Measurements from ENCODE around the gene MIER2.

MIER2 gene

GRCh38 chr19:377801-378581, 33.4 kb upstream of the MIER2 start:
- DNase-seq (ENCODE audit: low read depth), result no peak

DNA sequence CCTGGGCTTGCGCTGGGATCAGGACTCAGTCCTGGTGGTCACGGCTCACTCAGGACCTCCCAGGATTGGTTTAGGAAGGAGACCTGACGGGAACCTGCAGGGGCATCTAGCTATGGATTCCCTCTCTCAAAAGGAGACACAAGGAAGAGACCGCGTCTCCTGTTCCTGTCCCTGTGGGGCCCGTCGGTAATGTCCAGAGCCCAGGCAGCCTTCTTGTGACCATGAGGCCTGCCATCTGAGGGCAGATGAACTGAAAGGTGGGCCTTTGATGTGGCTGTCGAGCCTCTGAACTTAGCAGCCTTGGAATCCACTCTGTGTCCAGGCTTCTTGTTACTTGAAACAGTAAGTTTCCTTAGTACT, 31.5 kb upstream of the MIER2 start:
- DNase-seq (ENCODE audit: low read depth), result no peak

DNA sequence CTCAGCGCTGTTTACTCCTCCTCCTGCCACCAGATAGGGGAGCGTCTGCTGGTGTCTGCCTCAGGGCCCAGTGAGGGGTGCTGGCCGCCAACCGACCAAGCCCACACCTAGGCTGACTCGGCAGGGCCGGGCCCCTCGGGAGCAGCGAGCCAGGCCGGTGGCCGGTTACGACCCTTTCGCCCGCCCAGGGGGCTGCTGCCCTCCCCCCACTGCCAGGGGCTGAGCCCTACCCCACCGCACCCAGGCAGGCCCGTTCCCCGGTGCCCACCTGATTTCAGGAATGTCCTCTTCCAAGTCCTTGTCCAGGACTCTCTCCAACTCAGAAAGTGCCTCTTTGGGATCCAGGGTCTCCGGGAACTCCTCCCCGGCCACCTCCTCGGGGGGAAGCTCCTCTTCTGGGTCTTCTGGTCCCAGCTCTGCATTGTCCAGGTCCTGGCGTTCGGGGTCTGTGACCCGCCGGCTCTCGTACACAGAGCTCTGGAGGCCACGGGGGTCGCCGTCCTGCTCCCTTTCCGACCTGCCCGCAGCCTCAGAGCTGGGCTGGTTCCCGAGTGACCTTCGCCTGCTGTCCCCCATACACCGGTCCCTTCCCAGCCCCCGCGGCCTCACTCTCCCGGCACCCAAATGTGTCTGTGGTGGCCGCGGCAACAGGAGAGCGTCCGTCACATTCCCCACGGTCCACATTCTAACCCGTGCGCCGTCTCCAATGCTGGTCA, 31.0 kb upstream of the MIER2 start:
- no peak for DNase-seq (ENCODE audit: low read depth)

DNA sequence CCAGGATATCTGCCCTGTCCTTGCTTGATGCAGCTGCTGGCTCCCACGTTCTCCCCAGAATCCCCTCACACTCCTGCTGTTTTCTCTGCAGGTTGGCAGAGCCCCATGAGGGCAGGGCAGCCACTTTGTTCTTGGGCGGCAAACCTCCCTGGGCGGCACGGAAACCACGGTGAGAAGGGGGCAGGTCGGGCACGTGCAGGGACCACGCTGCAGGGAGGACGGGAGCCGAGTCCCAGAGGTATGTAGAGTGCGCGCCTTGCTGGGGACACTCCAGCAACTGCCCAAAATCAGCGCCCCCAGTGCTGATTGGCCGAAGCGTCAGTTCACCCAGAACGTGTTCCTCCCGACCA, 30.3 kb upstream of the MIER2 start:
- DNase-seq (ENCODE audit: low read depth), result no peak

- DNase-seq (ENCODE audit: low read depth), result no peak
Measured at GRCh38 chr19:374183-374885, 29.7 kb upstream of the MIER2 start.

DNA sequence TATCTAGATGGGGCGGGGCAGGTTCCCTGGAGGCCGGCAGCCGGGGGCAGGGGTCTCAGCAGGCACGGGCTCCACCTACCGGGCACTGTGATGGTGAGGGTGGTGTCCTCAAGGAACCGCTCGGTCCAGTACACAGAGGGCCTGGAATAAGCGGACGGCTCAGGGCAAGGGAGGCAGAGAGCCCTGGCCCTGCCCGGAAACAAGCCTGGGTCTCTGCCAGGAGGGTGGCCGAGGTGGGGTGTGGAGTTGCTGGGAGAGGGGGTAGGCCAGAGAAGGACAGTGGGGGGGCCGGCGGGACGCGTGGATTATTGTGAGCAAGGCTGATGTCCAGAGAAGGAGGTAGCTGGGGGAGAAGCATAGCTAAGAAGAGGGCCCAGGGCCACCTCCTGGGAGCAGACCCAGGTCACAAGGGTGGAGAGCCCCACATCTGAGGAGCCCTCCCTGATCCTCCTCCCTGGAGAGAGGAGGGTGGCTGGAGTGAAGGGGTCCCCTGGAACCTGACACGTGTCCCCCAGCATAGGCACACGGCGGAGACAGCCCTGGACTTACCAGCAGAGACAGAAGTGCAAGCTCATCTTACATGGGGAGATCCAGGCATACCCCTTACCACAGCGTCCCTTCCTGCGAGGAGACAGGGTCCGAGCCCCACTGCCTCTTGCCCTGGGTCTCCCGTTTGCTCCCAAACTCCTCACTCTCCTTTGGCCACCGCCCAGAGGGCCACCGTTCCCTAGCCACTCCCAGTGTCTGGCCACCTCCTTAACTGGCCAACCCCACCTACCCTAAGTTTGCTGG, 29.0 kb upstream of the MIER2 start:
- DNase-seq (ENCODE audit: low read depth), result no peak

DNA sequence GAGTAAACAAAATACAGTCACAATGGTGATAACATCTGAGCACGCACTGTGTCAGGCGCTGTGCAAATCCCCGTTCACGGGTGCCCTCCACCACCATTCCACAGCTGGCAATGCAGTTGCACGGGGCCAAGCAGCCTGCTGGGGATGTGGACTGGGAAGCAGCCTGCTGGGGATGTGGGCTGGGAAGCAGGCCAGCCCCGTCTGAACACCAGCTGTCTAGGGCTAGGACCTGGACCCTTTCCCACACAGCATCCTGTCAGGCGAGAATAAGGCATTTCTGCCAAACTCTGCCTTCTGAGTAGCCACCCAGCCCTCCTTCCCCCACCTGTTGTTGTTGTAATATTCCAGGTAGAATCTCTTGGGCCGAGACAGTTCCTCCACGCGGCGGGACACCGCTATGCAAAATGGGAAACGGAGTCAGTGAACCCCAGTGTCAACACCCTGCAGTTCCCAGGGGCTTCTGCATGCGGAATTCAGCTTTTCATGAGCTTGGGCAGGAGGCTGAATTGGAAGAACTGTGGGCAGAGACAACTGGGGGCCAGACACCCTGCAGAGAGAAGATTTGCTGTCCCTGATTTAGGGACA, 27.8 kb upstream of the MIER2 start:
- no peak for DNase-seq (ENCODE audit: low read depth)

- DNase-seq (ENCODE audit: low read depth), result no peak
Measured at GRCh38 chr19:371501-372168, 27.0 kb upstream of the MIER2 start.

GRCh38 chr19:370641-371330, 26.2 kb upstream of the MIER2 start:
- no peak for DNase-seq (ENCODE audit: low read depth)

- DNase-seq (ENCODE audit: low read depth), result no peak
Measured at GRCh38 chr19:369876-370275, 25.3 kb upstream of the MIER2 start.

DNA sequence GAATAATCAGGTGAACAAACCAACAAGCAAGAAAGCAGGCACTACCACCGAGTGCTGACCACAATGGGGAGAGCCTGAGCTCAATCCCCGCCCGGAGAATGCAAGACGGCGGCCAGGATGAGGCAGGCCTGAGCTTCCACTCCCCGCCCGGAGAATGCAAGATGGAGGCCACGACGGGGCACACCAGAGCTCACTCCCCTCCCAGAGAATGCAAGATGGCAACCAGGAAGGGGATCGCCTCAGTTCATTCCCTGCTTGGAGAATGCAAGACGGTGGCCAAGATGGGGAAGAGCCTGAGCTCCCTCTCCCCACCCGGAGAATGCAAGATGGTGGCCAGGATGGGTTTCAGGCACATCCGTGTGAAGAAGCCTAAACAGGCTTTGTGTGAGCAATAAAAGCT, 24.7 kb upstream of the MIER2 start:
- no peak for DNase-seq (ENCODE audit: low read depth)

- no peak for DNase-seq (ENCODE audit: low read depth)
Measured at GRCh38 chr19:368630-369024, 24.0 kb upstream of the MIER2 start.

DNA sequence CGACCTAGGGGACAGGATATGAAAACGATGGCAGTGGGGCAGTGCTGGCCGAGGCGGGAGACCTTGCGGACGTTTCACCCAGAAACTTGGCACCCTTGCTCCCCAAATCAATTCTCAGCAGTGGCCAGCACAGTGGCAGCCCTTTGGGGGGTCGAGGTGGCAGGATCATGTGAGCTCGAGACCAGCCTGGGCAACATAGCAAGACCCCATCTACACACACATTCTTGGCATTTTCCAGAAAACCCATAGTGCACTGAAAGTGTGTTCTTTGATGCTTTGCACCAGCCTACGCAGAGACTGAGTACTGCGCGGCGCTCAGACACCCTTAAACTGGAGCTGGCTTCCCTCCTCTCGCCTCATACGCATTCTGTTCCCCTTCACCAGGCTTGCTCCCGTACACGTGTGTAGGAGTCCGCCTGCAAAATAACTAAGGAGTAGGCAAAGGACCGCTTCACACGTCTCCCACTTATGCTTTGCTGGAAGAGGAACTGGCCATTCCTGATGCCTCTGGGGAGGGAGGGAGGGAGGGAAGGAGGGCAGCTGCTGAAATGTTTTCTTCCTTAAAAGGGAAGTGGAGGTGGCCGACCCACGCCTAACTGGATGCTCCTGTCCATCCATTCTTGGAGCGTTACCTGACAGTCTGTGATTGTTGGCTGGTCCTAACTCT, 23.5 kb upstream of the MIER2 start:
- DNase-seq (ENCODE audit: low read depth), result no peak

- no peak for DNase-seq (ENCODE audit: low read depth)
Measured at GRCh38 chr19:367561-367960, 23.0 kb upstream of the MIER2 start.

DNA sequence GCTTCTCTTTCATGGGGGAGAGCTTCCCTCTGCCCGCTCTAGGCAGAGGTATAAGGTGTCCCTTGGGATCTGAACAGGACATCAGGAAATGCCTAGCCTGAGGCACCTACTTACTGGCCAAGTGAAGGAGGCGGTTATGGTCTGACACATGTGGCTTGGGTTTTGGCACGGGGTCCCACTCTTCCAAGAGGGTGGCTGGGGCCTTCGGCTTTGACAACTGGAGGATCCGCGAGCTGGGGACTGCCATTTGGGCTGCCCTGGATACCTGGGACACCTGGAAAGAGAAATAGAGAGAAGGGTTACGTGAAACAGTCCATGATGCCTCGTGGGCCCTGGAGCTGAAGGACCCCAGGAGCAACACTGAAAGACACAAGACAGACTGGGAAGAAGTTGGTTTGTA, 22.4 kb upstream of the MIER2 start:
- DNase-seq (ENCODE audit: low read depth), result no peak

GRCh38 chr19:366205-366783, 21.7 kb upstream of the MIER2 start:
- no peak for DNase-seq (ENCODE audit: low read depth)

- no peak for DNase-seq (ENCODE audit: low read depth)
Measured at GRCh38 chr19:364496-365287, 20.1 kb upstream of the MIER2 start.

DNA sequence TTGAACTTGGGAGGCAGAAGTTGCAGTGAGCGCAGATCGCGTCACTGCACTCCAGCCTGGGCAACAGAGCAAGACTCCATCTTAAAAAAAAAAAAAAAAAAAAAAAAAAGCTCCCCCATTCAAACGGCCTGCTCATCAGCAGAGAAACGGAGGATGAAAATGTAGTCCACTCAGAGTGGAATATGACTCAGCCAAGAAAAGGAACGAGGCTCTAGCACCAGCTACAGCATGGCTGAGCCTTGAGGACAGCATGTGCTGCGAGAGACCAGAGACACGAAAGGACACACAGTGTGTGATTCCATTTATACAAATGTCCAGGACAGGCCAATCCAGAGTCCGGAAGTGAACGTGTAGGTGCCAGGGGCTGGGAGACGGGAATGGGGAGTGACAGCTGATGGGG, 18.1 kb upstream of the MIER2 start:
- DNase-seq (ENCODE audit: low read depth), result no peak

- no peak for DNase-seq (ENCODE audit: low read depth)
Measured at GRCh38 chr19:362154-362553, 17.6 kb upstream of the MIER2 start.

- DNase-seq (ENCODE audit: low read depth), result no peak
Measured at GRCh38 chr19:359653-359925, 15.0 kb upstream of the MIER2 start.

All from activated T-helper 9 cell treated with anti-CD3 and anti-CD28 coated beads, Interleukin-2, amount 50 U/mL, for 16 hours (primary cell).